VCaP (cell line): ENCODE measurements around the gene SORL1.
A peak's percentile ranks its signal among the peaks of the same experiment; 100 is the strongest.

ENCODE experiments used
- H3K27ac ChIP-seq: fragments of 450-650 bp; 2 replicates; pipeline ENCODE4 v1.5.1; 2017
- TF ChIP-seq, protein P1 (sequence below): fragments of 450-650 bp; conservative IDR thresholded peaks from 2 replicates; pipeline ENCODE4 v1.5.1; 2017; ENCODE audit warnings: mild to moderate bottlenecking, moderate library complexity

The SORL1 gene

DNA sequence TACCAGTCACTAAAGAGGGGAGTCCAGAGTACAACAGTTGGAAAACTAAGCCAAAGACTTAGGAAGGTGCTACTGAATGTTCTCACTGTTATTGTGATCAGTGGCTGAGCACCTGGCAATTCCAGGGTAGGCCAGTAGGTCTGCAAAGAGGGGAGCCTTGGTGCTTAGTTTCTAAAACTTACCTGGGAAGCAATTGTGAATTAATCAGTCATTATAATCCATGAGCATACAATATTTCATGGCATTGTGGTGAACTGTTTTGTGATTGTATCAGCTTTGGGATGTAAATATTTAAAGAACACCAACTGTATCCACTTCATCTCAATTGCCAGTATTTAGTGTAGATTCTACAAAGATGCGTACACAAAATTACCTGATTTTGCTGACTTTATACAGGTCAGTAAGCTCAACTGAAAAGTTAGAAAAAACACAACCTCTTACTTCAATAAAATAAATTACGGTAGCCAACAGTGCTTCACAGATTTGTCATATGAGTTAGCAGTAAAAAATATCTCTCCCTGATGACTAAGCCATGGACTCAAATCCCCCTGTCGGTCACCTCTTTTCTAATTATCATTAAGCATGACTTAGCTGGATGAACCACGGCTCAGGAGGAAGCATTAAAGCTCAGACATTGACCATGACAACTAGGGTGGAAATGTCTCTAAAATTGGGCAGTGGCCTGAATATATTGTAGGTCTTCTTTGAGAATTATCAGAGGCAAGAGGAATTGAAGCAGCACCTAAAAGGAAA lies 30.8 kb upstream of the SORL1 start:
- TF ChIP-seq, protein P1, sequence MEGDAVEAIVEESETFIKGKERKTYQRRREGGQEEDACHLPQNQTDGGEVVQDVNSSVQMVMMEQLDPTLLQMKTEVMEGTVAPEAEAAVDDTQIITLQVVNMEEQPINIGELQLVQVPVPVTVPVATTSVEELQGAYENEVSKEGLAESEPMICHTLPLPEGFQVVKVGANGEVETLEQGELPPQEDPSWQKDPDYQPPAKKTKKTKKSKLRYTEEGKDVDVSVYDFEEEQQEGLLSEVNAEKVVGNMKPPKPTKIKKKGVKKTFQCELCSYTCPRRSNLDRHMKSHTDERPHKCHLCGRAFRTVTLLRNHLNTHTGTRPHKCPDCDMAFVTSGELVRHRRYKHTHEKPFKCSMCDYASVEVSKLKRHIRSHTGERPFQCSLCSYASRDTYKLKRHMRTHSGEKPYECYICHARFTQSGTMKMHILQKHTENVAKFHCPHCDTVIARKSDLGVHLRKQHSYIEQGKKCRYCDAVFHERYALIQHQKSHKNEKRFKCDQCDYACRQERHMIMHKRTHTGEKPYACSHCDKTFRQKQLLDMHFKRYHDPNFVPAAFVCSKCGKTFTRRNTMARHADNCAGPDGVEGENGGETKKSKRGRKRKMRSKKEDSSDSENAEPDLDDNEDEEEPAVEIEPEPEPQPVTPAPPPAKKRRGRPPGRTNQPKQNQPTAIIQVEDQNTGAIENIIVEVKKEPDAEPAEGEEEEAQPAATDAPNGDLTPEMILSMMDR = no peak
- H3K27ac ChIP-seq = no peak overlapping the region

DNA sequence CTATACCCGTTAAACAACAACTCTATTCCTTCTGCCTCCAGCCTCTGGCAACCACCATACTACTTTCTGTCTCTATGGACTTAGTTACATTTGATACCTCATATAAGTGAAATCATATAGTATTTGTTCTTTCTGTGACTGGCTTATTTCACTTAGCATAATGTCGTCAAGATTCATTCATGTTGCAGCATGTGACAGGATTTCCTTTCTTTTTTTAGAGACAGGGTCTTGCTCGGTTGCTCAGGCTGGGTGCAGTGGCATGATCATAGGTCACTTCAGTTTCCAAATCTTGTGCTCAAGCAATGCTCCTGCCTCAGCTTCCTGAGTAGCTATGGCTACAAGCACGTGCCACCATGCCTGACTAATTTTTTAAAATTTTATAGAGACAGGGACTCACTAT lies 29.4 kb upstream of the SORL1 start:
- no peak overlapping the region for H3K27ac ChIP-seq
- TF ChIP-seq, protein P1 = no peak

DNA sequence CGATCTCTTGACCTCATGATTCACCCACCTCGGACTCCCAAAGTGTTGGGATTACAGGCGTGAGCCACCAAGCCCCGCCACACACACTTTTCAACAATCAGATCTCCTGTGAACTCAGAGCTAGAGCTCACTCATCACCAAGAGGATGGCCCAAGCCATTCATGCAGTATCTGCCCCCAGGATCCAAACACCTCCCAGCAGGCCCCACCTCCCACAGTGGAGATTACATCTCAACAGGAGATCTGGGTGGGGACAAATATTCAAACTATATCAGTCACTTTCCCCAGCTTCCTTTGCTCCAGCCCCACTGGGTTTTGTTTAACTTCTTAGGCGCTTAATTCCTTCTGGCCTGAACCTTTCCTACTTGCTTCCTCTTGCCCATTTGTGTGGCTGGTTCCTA lies 26.3 kb upstream of the SORL1 start:
- H3K27ac ChIP-seq = no peak overlapping the region
- TF ChIP-seq, protein P1 = no peak

DNA sequence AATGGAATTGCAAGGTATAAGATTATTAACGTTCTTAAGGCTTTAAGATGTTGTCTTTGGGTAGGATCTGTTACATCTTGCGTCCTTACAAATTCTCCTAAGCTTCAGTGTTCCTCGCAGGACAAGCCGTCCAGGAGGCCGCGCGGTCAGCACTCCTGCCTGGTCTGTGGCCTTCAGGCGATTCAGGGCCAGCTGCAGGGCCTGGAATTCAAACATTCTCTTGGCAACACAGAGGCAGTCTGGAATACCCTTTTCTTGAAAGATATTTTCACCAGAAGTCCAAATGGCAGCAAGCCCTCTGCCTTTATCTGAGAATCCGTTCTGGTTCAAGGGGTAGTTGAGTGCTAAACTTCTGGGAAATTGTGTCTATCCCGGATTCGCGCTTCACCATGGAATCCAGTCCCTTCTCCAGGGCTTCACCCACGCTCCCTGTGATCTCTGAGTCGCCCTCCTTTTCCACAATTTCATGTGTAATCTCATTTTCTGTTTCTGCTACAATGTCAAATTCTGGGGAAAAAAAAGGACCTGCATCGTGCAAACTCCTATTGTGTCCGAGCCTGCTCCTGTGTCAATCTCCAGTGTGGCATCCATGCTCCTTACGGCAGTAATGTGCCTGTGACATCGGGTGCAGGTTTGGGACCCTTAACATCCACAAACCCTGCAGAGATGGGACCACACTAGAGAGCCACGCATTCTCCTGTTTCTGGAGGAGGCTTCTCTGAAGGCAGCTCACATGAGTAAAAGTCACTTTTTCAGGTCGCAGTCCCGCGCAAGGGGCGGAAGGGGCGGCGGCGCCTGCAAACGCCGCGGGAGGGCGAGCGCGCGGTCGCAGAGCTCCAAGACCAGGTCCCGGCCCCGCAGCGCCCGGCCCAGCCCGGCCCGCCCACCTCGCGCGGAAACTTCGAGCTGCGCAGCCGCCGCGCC lies 25.4 kb upstream of the SORL1 start:
- H3K27ac ChIP-seq = no peak overlapping the region; the same call in 1 of the 2 replicates

DNA sequence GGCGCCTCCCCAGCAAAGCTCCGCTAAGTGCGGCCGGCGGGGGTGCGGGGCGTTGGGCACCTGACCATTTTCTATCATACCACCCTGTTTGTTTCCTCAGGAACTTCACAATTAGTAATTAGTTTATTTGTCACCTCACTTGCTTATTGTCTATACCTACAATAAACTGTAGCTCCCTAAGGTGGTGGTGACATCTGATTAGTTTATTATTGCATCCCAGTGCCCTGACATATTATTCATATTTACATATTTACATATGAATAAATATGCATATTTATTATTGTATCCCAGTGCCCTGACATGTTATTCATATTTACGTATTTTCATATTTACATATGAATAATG lies 24.7 kb upstream of the SORL1 start:
- TF ChIP-seq, protein P1 = peak; percentile 35; the same call in 1 of the 2 replicates
- no peak overlapping the region; the same call in 1 of the 2 replicates for H3K27ac ChIP-seq

More for the DNA sequence above, 25.4 kb upstream of the SORL1 start:
- TF ChIP-seq, protein P1 = peak; percentile 68

DNA sequence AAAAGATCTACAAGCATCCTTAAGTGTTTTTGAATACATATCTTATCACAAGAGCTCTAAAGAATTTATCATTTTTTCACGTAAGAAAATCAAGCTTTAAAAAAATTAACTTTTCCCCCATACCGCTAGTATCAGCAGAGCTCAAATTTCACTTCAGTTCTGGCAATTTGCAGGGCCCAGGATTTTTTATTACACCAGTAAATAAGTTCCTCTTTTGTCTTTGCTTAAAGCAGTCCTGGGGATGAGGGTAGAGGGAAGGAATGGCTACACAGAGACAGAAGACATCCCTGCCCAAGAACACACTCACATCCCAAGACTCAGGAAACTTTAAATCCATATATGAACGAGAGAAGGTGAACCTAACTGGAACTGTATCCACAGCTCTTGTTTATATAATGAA lies 22.6 kb upstream of the SORL1 start:
- TF ChIP-seq, protein P1 = no peak

DNA sequence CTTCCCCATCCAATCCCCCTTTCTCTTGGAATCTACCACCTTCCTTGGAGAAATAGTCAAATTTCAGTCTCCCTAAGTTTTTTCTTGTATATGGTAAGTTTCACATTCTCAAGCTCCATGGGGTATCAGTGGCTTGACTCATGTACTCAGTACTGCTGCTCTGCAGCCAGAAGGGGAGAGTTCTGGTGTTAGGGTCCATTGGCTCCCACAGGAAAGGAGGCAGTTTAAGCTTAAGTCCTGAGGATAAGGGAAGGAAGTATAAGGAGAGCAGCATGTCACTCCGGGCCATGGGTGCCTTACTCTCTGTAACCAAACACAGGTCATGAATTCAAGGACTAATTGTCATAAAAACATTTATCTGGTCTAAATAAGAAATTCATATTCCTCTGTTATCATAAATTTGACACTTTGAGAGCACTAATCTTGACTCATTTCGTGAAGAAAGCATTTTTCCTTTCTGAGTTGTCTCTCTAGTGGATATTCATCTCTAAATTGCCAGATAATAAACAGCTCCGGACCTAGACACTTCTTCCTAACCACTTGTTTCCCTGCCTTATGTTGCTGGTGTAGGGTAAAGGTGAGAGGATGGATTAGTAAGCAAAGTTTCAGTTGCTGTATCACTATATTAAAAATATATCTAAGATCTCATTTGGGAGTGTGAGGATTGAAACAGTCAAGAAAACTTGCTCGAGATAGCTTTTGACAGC lies 20.1 kb upstream of the SORL1 start:
- H3K27ac ChIP-seq = no peak overlapping the region
- TF ChIP-seq, protein P1 = no peak

More for the DNA sequence above, 22.6 kb upstream of the SORL1 start:
- no peak overlapping the region for H3K27ac ChIP-seq
